GM20000 (cell line): ENCODE measurements around the gene ATF2.
A peak's percentile ranks its signal among the peaks of the same experiment; 100 is the strongest.

Source experiments
- DNase-seq: peaks from one replicate; pipeline ENCODE4 v3.0.0; 2012; ENCODE audit warnings: low spot score
- TF ChIP-seq, protein P1 (sequence below): IDR thresholded peaks from 2 replicates; pipeline ENCODE4 v1.5.1; 2012; ENCODE audit warnings: mild to moderate bottlenecking, control low read depth; ENCODE audit errors: extremely low read depth, missing control alignments

ATF2 gene

DNA sequence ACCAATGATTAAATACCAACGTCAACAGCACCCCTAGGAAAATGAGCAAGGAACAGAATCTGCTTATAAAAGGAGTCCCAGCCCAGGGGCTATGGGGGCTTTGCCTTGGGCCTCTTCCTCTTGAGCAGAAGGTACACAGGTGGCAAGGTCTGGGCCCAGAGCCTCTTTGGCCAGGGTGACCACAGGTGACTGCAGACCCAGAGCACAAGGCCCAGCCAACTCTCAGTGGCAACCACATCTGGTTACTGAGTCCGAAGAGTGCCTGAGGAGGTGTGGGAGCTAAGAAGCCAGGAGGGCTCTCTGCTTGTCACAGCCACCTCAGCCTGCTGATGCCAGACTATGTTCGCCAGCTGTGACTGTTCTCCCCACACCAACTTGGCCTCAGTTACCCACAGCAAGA is 128.5 kb downstream of the ATF2 start:
- TF ChIP-seq, protein P1, sequence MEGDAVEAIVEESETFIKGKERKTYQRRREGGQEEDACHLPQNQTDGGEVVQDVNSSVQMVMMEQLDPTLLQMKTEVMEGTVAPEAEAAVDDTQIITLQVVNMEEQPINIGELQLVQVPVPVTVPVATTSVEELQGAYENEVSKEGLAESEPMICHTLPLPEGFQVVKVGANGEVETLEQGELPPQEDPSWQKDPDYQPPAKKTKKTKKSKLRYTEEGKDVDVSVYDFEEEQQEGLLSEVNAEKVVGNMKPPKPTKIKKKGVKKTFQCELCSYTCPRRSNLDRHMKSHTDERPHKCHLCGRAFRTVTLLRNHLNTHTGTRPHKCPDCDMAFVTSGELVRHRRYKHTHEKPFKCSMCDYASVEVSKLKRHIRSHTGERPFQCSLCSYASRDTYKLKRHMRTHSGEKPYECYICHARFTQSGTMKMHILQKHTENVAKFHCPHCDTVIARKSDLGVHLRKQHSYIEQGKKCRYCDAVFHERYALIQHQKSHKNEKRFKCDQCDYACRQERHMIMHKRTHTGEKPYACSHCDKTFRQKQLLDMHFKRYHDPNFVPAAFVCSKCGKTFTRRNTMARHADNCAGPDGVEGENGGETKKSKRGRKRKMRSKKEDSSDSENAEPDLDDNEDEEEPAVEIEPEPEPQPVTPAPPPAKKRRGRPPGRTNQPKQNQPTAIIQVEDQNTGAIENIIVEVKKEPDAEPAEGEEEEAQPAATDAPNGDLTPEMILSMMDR, result no peak
- DNase-seq, result no peak

DNA sequence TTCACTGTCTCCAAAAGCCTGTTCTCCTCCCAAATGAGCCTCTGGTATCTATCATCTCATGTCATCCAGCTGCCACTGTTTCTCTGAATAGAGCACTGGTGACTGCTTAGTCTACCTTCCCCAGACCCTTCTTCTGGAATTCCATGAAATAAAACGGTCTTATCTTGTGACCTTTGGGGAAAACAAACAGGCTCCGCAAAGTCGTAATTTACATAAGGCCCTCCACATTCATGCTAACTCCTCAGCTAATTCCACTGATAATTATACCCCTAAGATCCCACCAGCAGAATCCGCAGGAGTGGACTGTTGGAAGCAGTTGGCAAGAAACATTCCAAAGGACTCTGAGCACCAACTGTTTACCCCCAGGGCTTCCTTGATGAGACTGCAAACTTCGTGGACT is 129.0 kb downstream of the ATF2 start:
- TF ChIP-seq, protein P1, result no peak
- no peak for DNase-seq

DNA sequence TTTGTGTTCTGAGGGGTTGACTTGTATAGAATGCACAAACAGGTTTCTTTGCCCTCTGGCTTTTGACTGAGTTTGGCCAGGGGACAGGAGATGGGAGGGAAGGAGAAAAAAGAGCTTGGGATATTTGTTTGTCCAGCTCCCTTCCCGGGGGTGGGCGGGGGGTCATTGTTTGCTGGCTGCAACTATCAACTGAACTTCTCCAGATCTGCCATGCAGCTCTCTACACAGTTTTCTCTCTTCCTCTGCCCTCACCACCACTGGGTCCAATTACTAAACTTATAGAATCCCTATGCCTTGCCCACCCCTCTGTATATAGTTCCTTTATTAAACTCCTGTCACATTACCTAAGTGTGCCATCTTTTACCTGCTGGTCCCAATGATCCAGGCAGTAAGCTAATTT is 130.1 kb downstream of the ATF2 start:
- TF ChIP-seq, protein P1, result no peak
- no peak for DNase-seq

DNA sequence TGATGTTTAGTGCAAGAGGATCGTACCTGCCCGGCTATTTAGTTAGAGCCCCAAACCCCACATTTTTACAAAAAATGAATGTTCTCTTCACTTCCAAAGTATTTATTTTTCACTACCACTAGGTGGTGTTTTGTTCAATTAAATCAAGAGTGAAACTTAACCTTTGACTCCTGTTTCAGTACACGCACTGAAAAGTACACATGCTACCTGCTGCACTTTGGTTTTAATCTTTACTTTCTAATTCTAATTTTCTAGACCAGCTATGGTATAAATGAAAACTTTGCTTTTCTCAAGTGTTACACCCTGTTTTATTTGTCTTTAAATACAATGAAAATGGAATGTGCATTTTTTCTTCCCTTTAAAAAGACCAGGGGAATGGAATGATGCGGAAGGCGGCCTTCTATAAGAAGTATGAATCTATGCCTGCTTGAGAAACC is 131.4 kb downstream of the ATF2 start:
- DNase-seq, result peak; percentile 40
- TF ChIP-seq, protein P1, result peak; percentile 14

DNA sequence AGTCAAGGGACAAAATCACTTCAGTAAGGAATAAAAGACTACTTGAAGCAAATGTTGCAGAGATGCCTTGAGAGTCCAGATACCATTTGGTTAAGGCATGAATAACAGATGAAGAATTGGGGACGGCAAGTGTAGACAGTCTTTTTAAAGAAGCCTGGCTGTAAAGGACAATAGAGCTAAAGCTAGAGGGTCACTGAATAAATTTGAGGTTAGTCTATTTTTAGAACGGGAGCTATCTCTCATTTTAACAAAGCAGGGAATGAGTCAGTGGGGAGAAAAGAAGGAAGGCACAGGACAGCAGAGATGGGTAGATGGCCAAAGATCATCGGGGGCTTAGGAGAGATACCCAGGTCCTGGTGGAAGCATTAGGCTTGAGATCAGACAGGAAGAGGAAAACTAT is 132.2 kb downstream of the ATF2 start:
- TF ChIP-seq, protein P1, result no peak

DNA sequence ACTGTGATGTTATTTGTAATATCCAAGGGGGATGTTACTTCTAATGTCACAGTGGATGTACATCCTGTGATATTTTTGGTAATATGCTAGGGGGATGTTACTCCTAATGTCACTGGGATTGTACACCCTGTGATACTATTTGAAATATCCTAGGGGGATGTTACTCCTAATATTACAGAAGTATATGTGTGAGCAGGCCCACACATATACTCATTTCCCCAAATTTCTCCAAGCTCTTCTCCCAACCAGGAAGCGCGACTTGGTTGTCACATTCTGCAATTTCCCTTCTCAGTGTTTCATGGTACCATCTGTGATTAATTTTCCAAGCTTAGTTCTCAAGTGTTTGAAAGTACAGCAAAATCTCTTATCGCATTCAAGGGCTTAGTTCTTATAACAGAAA is 133.3 kb downstream of the ATF2 start:
- TF ChIP-seq, protein P1, result no peak
- no peak for DNase-seq

More for the DNA sequence above, 132.2 kb downstream of the ATF2 start:
- DNase-seq, result no peak

DNA sequence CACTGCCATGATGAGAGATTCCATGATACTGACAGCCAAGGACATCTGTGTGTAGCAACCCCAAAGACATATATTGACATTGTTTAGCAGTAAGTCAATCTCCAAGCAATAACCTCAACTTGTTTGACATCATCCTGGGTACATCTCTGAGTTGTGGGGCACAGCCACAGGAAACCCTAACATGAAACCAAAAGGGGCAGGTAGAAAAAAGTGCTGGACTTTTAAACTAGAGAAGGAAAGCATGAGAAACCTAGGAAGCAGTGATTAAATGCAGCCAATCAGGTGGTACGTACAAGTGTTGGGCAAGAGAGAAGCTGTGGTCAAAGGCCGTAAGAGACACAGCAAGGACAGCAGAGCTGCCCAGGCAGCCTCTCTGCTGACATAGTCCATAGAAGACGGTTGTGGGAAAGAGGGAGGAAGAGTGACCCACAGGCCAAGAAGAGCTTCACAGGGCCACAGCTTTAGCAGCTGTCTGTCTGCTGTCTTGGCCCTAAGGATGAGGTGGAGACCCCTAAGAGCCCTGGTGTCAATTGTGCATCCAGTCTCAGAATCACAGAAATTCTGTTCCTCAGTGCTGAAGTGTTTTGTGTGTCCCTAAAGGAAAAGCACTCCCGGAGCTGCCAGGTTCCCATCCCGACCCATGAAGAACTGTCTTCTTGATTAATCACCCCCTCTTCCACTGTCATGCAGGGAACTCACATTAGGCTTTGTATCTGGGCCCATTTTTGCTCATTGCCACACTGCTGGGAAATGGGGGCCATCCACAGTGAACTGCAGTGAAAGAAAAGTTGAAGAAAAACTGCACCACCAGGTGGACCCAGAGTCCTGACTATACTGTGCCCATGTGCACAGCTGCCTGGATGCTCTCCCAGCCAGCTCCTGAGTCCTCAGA is 137.4 kb downstream of the ATF2 start:
- TF ChIP-seq, protein P1, result no peak
- DNase-seq, result no peak
